Omental fat pad (tissue), 4 donors: ENCODE data around the gene C5orf15. TPM values are rescaled to one million over a fixed set of nuclear protein-coding genes. Genes with fewer than 3 reads are reported as not detected.

Source experiments
- ATAC-seq: fragments of 150-250 bp; one replicate; pipeline ENCODE4 v1.9.1; 2016; ENCODE audit warnings: mild to moderate bottlenecking, moderate library complexity; ENCODE audit not compliant: low FRiP score
- DNase-seq: peaks from one replicate; pipeline ENCODE4 v3.0.0-alpha.2; 2019; ENCODE audit warnings: low spot score
- CTCF ChIP-seq, 3 donors: fragments of 450-650 bp; IDR thresholded peaks; one replicate each; pipeline ENCODE4 v1.5.1; 2016 to 2017; ENCODE audit warnings: antibody characterized with exemption in 3 of 3, mild to moderate bottlenecking in 3 of 3, moderate library complexity in 2 of 3
- total RNA-seq, 4 donors: library from RNA; depleted of rRNA; stranded (reverse); fragments of >200 nt; gene quantifications; one replicate each; pipeline ENCODE4 v1.1.0, GENCODE V29; 2016

Gene C5orf15
- total RNA-seq, 4 donors from 2014 or later: 31.3 to 53.1 (median 41.2) TPM

- DNase-seq: no peak
- no peak for TF ChIP-seq CTCF (IDR thresholded peaks at IDR 0.05)
- ATAC-seq: no peak
Observed at GRCh38 chr5:133919148-133920136, 49.0 kb downstream of the C5orf15 start.

GRCh38 chr5:133918731-133919130 lies 49.7 kb downstream of the C5orf15 start:
- TF ChIP-seq CTCF (IDR thresholded peaks at IDR 0.05): no peak
- no peak for ATAC-seq
- DNase-seq: no peak

GRCh38 chr5:133918316-133918715 lies 50.1 kb downstream of the C5orf15 start:
- DNase-seq: no peak
- TF ChIP-seq CTCF (IDR thresholded peaks at IDR 0.05): no peak
- ATAC-seq: no peak

GRCh38 chr5:133917785-133918184 lies 50.6 kb downstream of the C5orf15 start:
- no peak for TF ChIP-seq CTCF (IDR thresholded peaks at IDR 0.05)
- ATAC-seq: no peak
- no peak for DNase-seq

- no peak for TF ChIP-seq CTCF (IDR thresholded peaks at IDR 0.05)
- ATAC-seq (no peak), DNase-seq (no peak)
Observed at GRCh38 chr5:133916914-133917313, 51.5 kb downstream of the C5orf15 start.

- ATAC-seq (no peak), DNase-seq (no peak)
- no peak for TF ChIP-seq CTCF (IDR thresholded peaks at IDR 0.05)
Observed at GRCh38 chr5:133916479-133916878, 51.9 kb downstream of the C5orf15 start.

- DNase-seq: no peak
- no peak for ATAC-seq
- TF ChIP-seq CTCF (IDR thresholded peaks at IDR 0.05): no peak
Observed at GRCh38 chr5:133914434-133914833, 54.0 kb downstream of the C5orf15 start.
